Liver (tissue), 9 donors: ENCODE data around the gene DDX1. TPM values are rescaled to one million over a fixed set of nuclear protein-coding genes. Genes with fewer than 3 reads are reported as not detected.

ENCODE experiments used
- DNase-seq: peaks from one replicate; pipeline ENCODE4 v3.0.0-alpha.2; 2017; ENCODE audit warnings: low spot score
- H3K27ac ChIP-seq, 2 donors: one replicate each; pipeline ENCODE4 v1.7.0; 2013; ENCODE audit warnings: inconsistent platforms in 2 of 2, low read length in 2 of 2, control low read depth in 1 of 2, low read depth in 1 of 2, mild to moderate bottlenecking in 1 of 2
- H3K27me3 ChIP-seq, 4 donors: one replicate each; pipeline versions ENCODE4 v1.6.1 to v1.7.0; 2013; ENCODE audit warnings: low read length in 3 of 4, inconsistent platforms in 1 of 4, mild to moderate bottlenecking in 1 of 4, moderate library complexity in 1 of 4; ENCODE audit not compliant: control insufficient read depth in 4 of 4, insufficient read depth in 4 of 4
- H3K36me3 ChIP-seq, 4 donors: one replicate each; pipeline versions ENCODE4 v1.6.1 to v1.7.0; 2013; ENCODE audit warnings: low read length in 3 of 4, mild to moderate bottlenecking in 3 of 4, low read depth in 1 of 4, moderate library complexity in 1 of 4; ENCODE audit not compliant: control insufficient read depth in 4 of 4, insufficient read depth in 3 of 4
- H3K4me1 ChIP-seq, 4 donors: one replicate each; pipeline versions ENCODE4 v1.6.1 to v1.7.0; 2013; ENCODE audit warnings: low read length in 3 of 4, mild to moderate bottlenecking in 3 of 4, moderate library complexity in 1 of 4; ENCODE audit not compliant: control insufficient read depth in 4 of 4, insufficient read depth in 4 of 4
- H3K4me3 ChIP-seq, 3 donors: one replicate each; pipeline versions ENCODE4 v1.6.1 to v1.7.0; 2013; ENCODE audit warnings: low read length in 3 of 3, control low read depth in 1 of 3, low read depth in 1 of 3, mild to moderate bottlenecking in 1 of 3
- H3K9ac ChIP-seq, 2 donors: one replicate each; pipeline ENCODE4 v1.7.0; 2013; ENCODE audit warnings: low read length in 2 of 2, mild to moderate bottlenecking in 2 of 2, moderate library complexity in 2 of 2, control low read depth in 1 of 2, low read depth in 1 of 2
- H3K9me3 ChIP-seq, 4 donors: one replicate each; pipeline versions ENCODE4 v1.6.1 to v1.7.0; 2013; ENCODE audit warnings: low read length in 3 of 4; ENCODE audit not compliant: control insufficient read depth in 4 of 4
- ATF3 ChIP-seq: IDR thresholded peaks from 2 replicates; pipeline ENCODE4 v1.6.1; 2016; ENCODE audit warnings: antibody characterized with exemption
- CTCF ChIP-seq: fragments of 150-350 bp; IDR thresholded peaks from 2 replicates; pipeline ENCODE4 v1.5.1; 2017; ENCODE audit warnings: improper control_type of control experiment, low read depth, low read length; ENCODE audit not compliant: missing input control
- EGR1 ChIP-seq, 2 donors: IDR thresholded peaks; 2 replicates each; pipeline ENCODE4 v1.6.1; 2016 to 2018; ENCODE audit warnings: antibody characterized with exemption in 2 of 2, low read depth in 2 of 2
- FOXA1 ChIP-seq: IDR thresholded peaks from 2 replicates; pipeline ENCODE4 v1.6.1; 2016; ENCODE audit warnings: antibody characterized with exemption
- FOXA2 ChIP-seq: IDR thresholded peaks from 2 replicates; pipeline ENCODE4 v1.6.1; 2016; ENCODE audit warnings: antibody characterized with exemption
- GABPA ChIP-seq, 2 donors: IDR thresholded peaks in 1 of 2; conservative IDR thresholded peaks in 1 of 2; 2 replicates each; pipeline ENCODE4 v1.6.1; 2016; ENCODE audit warnings: antibody characterized with exemption in 2 of 2, mild to moderate bottlenecking in 1 of 2, moderate library complexity in 1 of 2
- HNF4A ChIP-seq, 2 donors: conservative IDR thresholded peaks; 2 replicates each; pipeline ENCODE4 v1.6.1; 2016; ENCODE audit warnings: antibody characterized with exemption in 2 of 2, mild to moderate bottlenecking in 2 of 2
- HNF4G ChIP-seq: IDR thresholded peaks from 2 replicates; pipeline ENCODE4 v1.6.1; 2016; ENCODE audit warnings: antibody characterized with exemption
- JUND ChIP-seq, 2 donors: IDR thresholded peaks; 2 replicates each; pipeline ENCODE4 v1.6.1; 2016; ENCODE audit warnings: antibody characterized with exemption in 2 of 2
- MAX ChIP-seq: IDR thresholded peaks from 2 replicates; pipeline ENCODE4 v1.6.1; 2016; ENCODE audit warnings: antibody characterized with exemption
- RAD21 ChIP-seq, 2 donors: IDR thresholded peaks; 2 replicates each; pipeline ENCODE4 v1.6.1; 2016; ENCODE audit warnings: antibody characterized with exemption in 2 of 2, mild to moderate bottlenecking in 2 of 2
- REST ChIP-seq: IDR thresholded peaks from 2 replicates; pipeline ENCODE4 v1.6.1; 2016; ENCODE audit warnings: antibody characterized with exemption, mild to moderate bottlenecking
- RXRA ChIP-seq, 2 donors: IDR thresholded peaks; 2 replicates each; pipeline ENCODE4 v1.6.1; 2017 to 2018; ENCODE audit warnings: antibody characterized with exemption in 2 of 2, mild to moderate bottlenecking in 1 of 2
- SP1 ChIP-seq: IDR thresholded peaks from 2 replicates; pipeline ENCODE4 v1.6.1; 2018; ENCODE audit warnings: antibody characterized with exemption, mild to moderate bottlenecking
- TAF1 ChIP-seq: conservative IDR thresholded peaks from 2 replicates; pipeline ENCODE4 v1.6.1; 2016; ENCODE audit warnings: antibody characterized with exemption, mild to moderate bottlenecking
- YY1 ChIP-seq: IDR thresholded peaks from 2 replicates; pipeline ENCODE4 v1.6.1; 2016; ENCODE audit warnings: antibody characterized with exemption, mild to moderate bottlenecking
- ZBTB33 ChIP-seq: IDR thresholded peaks from 2 replicates; pipeline ENCODE4 v1.6.1; 2016; ENCODE audit warnings: antibody characterized with exemption
- WGBS: extraction: QIAGEN DNeasy Blood & Tissue Kit; methylation state at CpG from one replicate; pipeline ENCODE4 v1.1.7; 2013; 5-methylcytosine and 5-hydroxymethylcytosine counted together
- polyA plus RNA-seq, 2 donors: library from polyadenylated mRNA; stranded (reverse) in 1 of 2; unstranded in 1 of 2; fragments of 200-250 nt in 1 of 2; fragments of >200 nt in 1 of 2; fragmentation: Nextera tagmentation in 1 of 2; extraction: Ambion mirVana in 1 of 2; gene quantifications; one replicate each; pipeline versions ENCODE4 v1.2.1 to v1.2.3, GENCODE V29; 2013 to 2015
- total RNA-seq, 2 donors: library from RNA; depleted of rRNA; stranded (reverse); fragments of >200 nt; gene quantifications; one replicate each; pipeline ENCODE4 v1.2.3, GENCODE V29; 2014
- donor health status: healthy.
- donor health status: healthy.
- donor health status: healthy.
- donor health status: healthy.
- donor health status: healthy.

The DDX1 gene
- total and polyA plus RNA-seq, 4 donors = 31.7 to 43.9 (median 38.8) TPM

GRCh38 chr2:15664273-15665066, 72.8 kb downstream of the DDX1 start:
- no peak overlapping the region for H3K9ac ChIP-seq
- no peak for DNase-seq
- no peaks in the 10 kb centered on the region for H3K27me3 ChIP-seq
- WGBS = 92% methylated on average over 31 of the region's 31 CpGs
- H3K4me3 ChIP-seq = no peak overlapping the region
- H3K4me1 ChIP-seq = no peaks in the 10 kb centered on the region
- H3K9me3 ChIP-seq = no peaks in the 10 kb centered on the region
- no peak overlapping the region for H3K27ac ChIP-seq
- TF ChIP-seq HNF4A (conservative IDR thresholded peaks at IDR 0.05) (no peak), SP1 (no peak), FOXA2 (no peak), EGR1 (IDR thresholded peaks at IDR 0.05; ENCODE audit: low read depth in 2 of 2) (no peak), GABPA (IDR thresholded peaks at IDR 0.05 in 1 of 2, conservative IDR thresholded peaks at IDR 0.05 in 1 of 2) (no peak), ATF3 (no peak), RAD21 (IDR thresholded peaks at IDR 0.05) (no peak), REST (no peak), ZBTB33 (no peak), TAF1 (no peak), YY1 (no peak), HNF4G (no peak), MAX (no peak), FOXA1 (no peak), CTCF (no peak), RXRA (IDR thresholded peaks at IDR 0.05) (no peak), JUND (IDR thresholded peaks at IDR 0.05) (no peak)
- no peaks in the 10 kb centered on the region for H3K36me3 ChIP-seq
